Measurements from ENCODE around the gene CNPY1. TPM values are rescaled to one million over a fixed set of nuclear protein-coding genes. Genes with fewer than 3 reads are reported as not detected.

Gene CNPY1
- total and polyA plus RNA-seq, 9 of the 15 experiments (the other 6 are each of a cell fraction or from before 2014, with no cell fraction given), result not detected

DNA sequence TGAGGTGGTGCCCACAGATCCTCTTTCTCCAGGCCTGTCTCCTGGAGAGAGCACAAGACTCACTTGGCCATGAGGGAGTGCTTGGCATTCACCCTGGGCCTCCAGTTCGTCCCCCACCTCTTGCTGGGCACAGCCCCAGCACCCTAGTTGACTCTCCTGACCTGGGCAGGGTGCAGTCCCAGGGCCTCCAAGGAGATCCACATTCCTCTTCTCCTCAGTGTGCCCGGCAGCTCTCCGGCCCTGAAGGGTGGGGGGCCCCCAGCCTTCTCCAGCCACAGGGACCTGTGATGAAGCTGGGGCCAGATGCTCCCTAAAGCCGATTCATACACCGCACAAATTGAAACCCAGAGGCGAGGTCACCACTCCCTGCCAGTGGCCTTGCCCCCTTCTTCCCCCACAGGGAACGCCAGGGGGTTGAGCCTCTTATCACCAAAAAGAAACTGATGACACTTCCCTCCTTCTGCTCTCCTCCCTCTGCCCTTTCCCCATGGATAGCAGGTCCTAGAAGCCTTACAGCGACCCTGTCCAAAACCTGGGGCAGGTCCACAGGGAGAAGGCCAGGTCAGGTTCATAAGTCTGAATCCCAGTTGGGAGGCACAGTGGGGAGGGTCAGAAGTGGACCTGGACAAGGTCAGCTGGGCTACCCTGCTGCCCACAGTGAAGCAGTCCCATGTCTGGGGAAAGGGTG is 85.3 kb downstream of the CNPY1 start:
- Histone ChIP-seq H3K79me2 (ENCODE audit: control insufficient read depth, insufficient read depth, low read length) (no peaks in the 10 kb centered on the region), H3K36me3 (ENCODE audit: control insufficient read depth, insufficient read depth, low read length) (no peaks in the 10 kb centered on the region), H3K4me1 (replicated peaks in 1 of 2; ENCODE audit: control insufficient read depth in 2 of 2, insufficient read depth in 2 of 2, low read length in 2 of 2) (peaks cover 0 to 17% of the 10 kb centered on the region in 2 experiments; a peak in 2 of 5 replicates), H3K9me3 (replicated peaks; ENCODE audit: control insufficient read depth, insufficient read depth, low read depth, low read length) (no peaks in the 10 kb centered on the region), H2AFZ (ENCODE audit: low read depth, low read length) (no peak overlapping the region), H3K4me2 (ENCODE audit: insufficient read depth, low read length) (no peak overlapping the region), H3K4me3 (no peak overlapping the region), H3K27ac (ENCODE audit: extremely low read depth, low read depth, low read length) (no peak overlapping the region), H3K9me1 (ENCODE audit: control insufficient read depth, insufficient read depth, low read length) (no peaks in the 10 kb centered on the region), H3K9ac (ENCODE audit: insufficient read depth in 1 of 2, low read depth in 2 of 2, low read length in 2 of 2) (no peak overlapping the region), H4K20me1 (replicated peaks; ENCODE audit: control insufficient read depth, insufficient read depth, low read length) (no peaks in the 10 kb centered on the region; the same call in 1 of the 2 replicates), H3K27me3 (ENCODE audit: control insufficient read depth in 2 of 2, insufficient read depth in 2 of 2, low read length in 2 of 2) (peaks cover 48 to 68% of the 10 kb centered on the region in 2 experiments)
- POLR2A ChIA-PET, result no interaction called here
- ATAC-seq (no peak), FAIRE-seq (no peak), DNase-seq (ENCODE audit: extremely low read depth in 1 of 4, low spot score in 3 of 4) (no peak)
- in situ Hi-C loops (cut with MboI), result no loop called here
- no peak for TF ChIP-seq SRSF7 (optimal IDR thresholded peaks at IDR 0.05; ENCODE audit: low read depth, low read length)
- TF ChIP-seq, protein P1, sequence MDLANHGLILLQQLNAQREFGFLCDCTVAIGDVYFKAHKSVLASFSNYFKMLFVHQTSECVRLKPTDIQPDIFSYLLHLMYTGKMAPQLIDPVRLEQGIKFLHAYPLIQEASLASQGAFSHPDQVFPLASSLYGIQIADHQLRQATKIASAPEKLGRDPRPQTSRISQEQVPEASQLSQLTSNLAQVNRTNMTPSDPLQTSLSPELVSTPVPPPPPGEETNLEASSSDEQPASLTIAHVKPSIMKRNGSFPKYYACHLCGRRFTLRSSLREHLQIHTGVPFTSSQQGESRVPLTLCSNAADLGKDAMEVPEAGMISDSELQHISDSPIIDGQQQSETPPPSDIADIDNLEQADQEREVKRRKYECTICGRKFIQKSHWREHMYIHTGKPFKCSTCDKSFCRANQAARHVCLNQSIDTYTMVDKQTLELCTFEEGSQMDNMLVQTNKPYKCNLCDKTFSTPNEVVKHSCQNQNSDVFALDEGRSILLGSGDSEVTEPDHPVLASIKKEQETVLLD (IDR thresholded peaks at IDR 0.05), result no peak
- TF ChIP-seq DMBX1 (CRISPR knock-in tag; IDR thresholded peaks at IDR 0.05; ENCODE audit: borderline replicate concordance), result no peak
- TF ChIP-seq, protein P2, sequence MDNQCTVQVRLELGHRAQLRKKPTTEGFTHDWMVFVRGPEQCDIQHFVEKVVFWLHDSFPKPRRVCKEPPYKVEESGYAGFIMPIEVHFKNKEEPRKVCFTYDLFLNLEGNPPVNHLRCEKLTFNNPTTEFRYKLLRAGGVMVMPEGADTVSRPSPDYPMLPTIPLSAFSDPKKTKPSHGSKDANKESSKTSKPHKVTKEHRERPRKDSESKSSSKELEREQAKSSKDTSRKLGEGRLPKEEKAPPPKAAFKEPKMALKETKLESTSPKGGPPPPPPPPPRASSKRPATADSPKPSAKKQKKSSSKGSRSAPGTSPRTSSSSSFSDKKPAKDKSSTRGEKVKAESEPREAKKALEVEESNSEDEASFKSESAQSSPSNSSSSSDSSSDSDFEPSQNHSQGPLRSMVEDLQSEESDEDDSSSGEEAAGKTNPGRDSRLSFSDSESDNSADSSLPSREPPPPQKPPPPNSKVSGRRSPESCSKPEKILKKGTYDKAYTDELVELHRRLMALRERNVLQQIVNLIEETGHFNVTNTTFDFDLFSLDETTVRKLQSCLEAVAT (IDR thresholded peaks at IDR 0.05), result no peak
- no peak for TF ChIP-seq ZNF766 (CRISPR knock-in tag; conservative IDR thresholded peaks at IDR 0.05)
- no peak for TF ChIP-seq NUFIP1 (IDR thresholded peaks at IDR 0.05; ENCODE audit: partially characterized antibody)
- no peak for TF ChIP-seq ZBTB17 (CRISPR knock-in tag; IDR thresholded peaks at IDR 0.05)
- intact Hi-C loops (cut with micrococcal nuclease), result no loop called here
- no TSS peak for BruUV-seq (replicated peaks)
- CTCF ChIA-PET (ENCODE audit: low intra/inter-chr PET ratio), result no interaction called here
- 2% methylated on average over 7 of the region's 8 CpGs for WGBS (ENCODE audit: insufficient coverage, low coverage, missing lambda C conversion rate)

Data from K562 (cell line).